Hepatocyte (in vitro differentiated cells): ENCODE data around the gene CTRL. TPM values are rescaled to one million over a fixed set of nuclear protein-coding genes. Genes with fewer than 3 reads are reported as not detected.

ENCODE experiments used
- DNase-seq: peaks from one replicate; pipeline ENCODE4 v3.0.0-alpha.2; 2016; ENCODE audit warnings: low spot score
- H2AFZ ChIP-seq: fragments of 200-600 bp; sonication (generic); 2 replicates; pipeline ENCODE4 v1.6.0; 2016; ENCODE audit warnings: antibody characterized with exemption, mild to moderate bottlenecking
- H3K27ac ChIP-seq: fragments of 200-600 bp; sonication (generic); 2 replicates; pipeline ENCODE4 v1.5.1; 2016; ENCODE audit warnings: mild to moderate bottlenecking
- H3K27me3 ChIP-seq: fragments of 200-600 bp; sonication (generic); 2 replicates; pipeline ENCODE4 v1.6.1; 2016
- H3K36me3 ChIP-seq: fragments of 200-600 bp; sonication (generic); replicated peaks from 2 replicates; pipeline ENCODE4 v1.5.1; 2016; ENCODE audit warnings: low read depth; ENCODE audit not compliant: insufficient read depth
- H3K4me1 ChIP-seq: fragments of 200-600 bp; sonication (generic); 2 replicates; pipeline ENCODE4 v1.5.1; 2016; ENCODE audit warnings: mild to moderate bottlenecking, moderate library complexity; ENCODE audit not compliant: insufficient read depth
- H3K4me2 ChIP-seq: fragments of 200-600 bp; sonication (generic); 2 replicates; pipeline ENCODE4 v1.6.0; 2016
- H3K4me3 ChIP-seq: fragments of 200-600 bp; sonication (generic); 2 replicates; pipeline ENCODE4 v1.5.1; 2016; ENCODE audit warnings: mild to moderate bottlenecking
- H3K79me2 ChIP-seq: fragments of 200-600 bp; sonication (generic); 2 replicates; pipeline ENCODE4 v1.6.0; 2017; ENCODE audit warnings: mild to moderate bottlenecking
- H3K9me2 ChIP-seq: fragments of 200-600 bp; sonication (generic); replicated peaks from 2 replicates; pipeline ENCODE4 v1.6.0; 2017; ENCODE audit warnings: mild to moderate bottlenecking; ENCODE audit not compliant: insufficient read depth
- H3K9me3 ChIP-seq: fragments of 200-600 bp; sonication (generic); 2 replicates; pipeline ENCODE4 v1.5.1; 2016; ENCODE audit warnings: low read depth, mild to moderate bottlenecking
- H4K20me1 ChIP-seq: fragments of 200-600 bp; sonication (generic); 2 replicates; pipeline ENCODE4 v1.6.0; 2016; ENCODE audit warnings: mild to moderate bottlenecking; ENCODE audit not compliant: insufficient read depth, poor library complexity, severe bottlenecking
- CTCF ChIP-seq: fragments of 200-600 bp; sonication (generic); IDR thresholded peaks from 2 replicates; pipeline ENCODE4 v1.5.1; 2016; ENCODE audit warnings: antibody characterized with exemption, mild to moderate bottlenecking; ENCODE audit not compliant: poor library complexity
- EZH2 ChIP-seq: fragments of 200-600 bp; sonication (generic); IDR thresholded peaks from 2 replicates; pipeline ENCODE4 v1.6.1; 2016; ENCODE audit warnings: antibody characterized with exemption, mild to moderate bottlenecking, borderline replicate concordance
- EZH2phosphoT487 ChIP-seq: fragments of 200-600 bp; sonication (generic); IDR thresholded peaks from one replicate; pipeline ENCODE4 v1.6.1; 2018; ENCODE audit warnings: antibody characterized with exemption, mild to moderate bottlenecking, low read depth, moderate library complexity; ENCODE audit not compliant: unreplicated experiment, severe bottlenecking
- WGBS: methylation state at CpG from one replicate; pipeline ENCODE4 v1.1.6; 2016; ENCODE audit warnings: low lambda C conversion rate; ENCODE audit errors: missing lambda C conversion rate; 5-methylcytosine and 5-hydroxymethylcytosine counted together
- polyA plus RNA-seq: library from polyadenylated mRNA; unstranded; fragments of >200 nt; fragmentation: Nextera tagmentation; extraction: Ambion mirVana; gene quantifications from 2 replicates; pipeline ENCODE4 v1.2.1, GENCODE V29; 2016
- total RNA-seq: library from RNA; depleted of rRNA; stranded (reverse); fragments of >200 nt; gene quantifications from 2 replicates; pipeline ENCODE4 v1.2.3, GENCODE V29; 2014

Gene CTRL
- total and polyA plus RNA-seq, 2 experiments from 2014 or later = 0.63 to 12.5 TPM

- Histone ChIP-seq H3K9me2 (no peaks in the 10 kb centered on the region), H3K4me3 (peak within 1 kb of the TSS; percentile 87), H3K27ac (peak within 1 kb of the TSS; percentile 90), H3K27me3 (no peaks in the 10 kb centered on the region), H3K79me2 (peaks cover 24% of the 10 kb centered on the region), H3K4me2 (peak within 1 kb of the TSS; percentile 83), H3K4me1 (peaks cover 8% of the 10 kb centered on the region), H3K36me3 (no peaks in the 10 kb centered on the region), H4K20me1 (no peaks in the 10 kb centered on the region), H2AFZ (peak within 1 kb of the TSS; percentile 46), H3K9me3 (no peaks in the 10 kb centered on the region)
- DNase-seq = peak; percentile 78
- under 1% methylated on average over 47 of the region's 54 CpGs for WGBS
- no peak for TF ChIP-seq EZH2phosphoT487
- TF ChIP-seq CTCF = no peak
Observed at GRCh38 chr16:67936124-67936879, 4.6 kb upstream of the CTRL start, which contains the start of gene PSMB10. TSS of gene PSMB10 (minus strand) at chr16:67936850. CDS start at chr16:67936749, 101 bp downstream.

GRCh38 chr16:67935402-67936123 lies 3.9 kb upstream of the CTRL start:
- H2AFZ ChIP-seq = peak overlapping the region; percentile 46
- 1% methylated on average over 42 of the region's 55 CpGs for WGBS
- TF ChIP-seq CTCF (no peak), EZH2phosphoT487 (no peak), EZH2 (no peak)

GRCh38 chr16:67935101-67935401 lies 3.4 kb upstream of the CTRL start:
- DNase-seq = no peak
- Histone ChIP-seq H3K79me2 (peaks cover 24% of the 10 kb centered on the region), H3K4me3 (peak overlapping the region; percentile 8), H3K27ac (no peak overlapping the region), H4K20me1 (no peaks in the 10 kb centered on the region), H3K27me3 (no peaks in the 10 kb centered on the region), H3K9me2 (no peaks in the 10 kb centered on the region), H3K4me2 (peak overlapping the region; percentile 86), H3K9me3 (no peaks in the 10 kb centered on the region), H3K4me1 (peaks cover 8% of the 10 kb centered on the region), H3K36me3 (no peaks in the 10 kb centered on the region), H2AFZ (no peak overlapping the region)
- 12% methylated on average over 13 of the region's 13 CpGs for WGBS
- TF ChIP-seq EZH2 (no peak), CTCF (no peak), EZH2phosphoT487 (no peak)

More at GRCh38 chr16:67935402-67936123, 3.9 kb upstream of the CTRL start:
- Histone ChIP-seq H3K9me3 (no peaks in the 10 kb centered on the region), H3K9me2 (no peaks in the 10 kb centered on the region), H3K36me3 (no peaks in the 10 kb centered on the region), H3K4me3 (peak overlapping the region; percentile 87), H3K4me2 (peak overlapping the region; percentile 86), H3K4me1 (peaks cover 8% of the 10 kb centered on the region), H3K27me3 (no peaks in the 10 kb centered on the region), H4K20me1 (no peaks in the 10 kb centered on the region), H3K27ac (peak overlapping the region; percentile 90), H3K79me2 (peaks cover 24% of the 10 kb centered on the region)
- peak; percentile 98 for DNase-seq
